HUES6 (cell line): ENCODE results near the gene ONECUT1.
A peak's percentile ranks its signal among the peaks of the same experiment; 100 is the strongest.

Experiments
- H3K27ac ChIP-seq: 2 replicates; pipeline ENCODE4 v1.7.0; 2013; ENCODE audit warnings: low read depth, mild to moderate bottlenecking, low read length, inconsistent platforms
- H3K27me3 ChIP-seq: 2 replicates; pipeline ENCODE4 v1.6.1; 2013; ENCODE audit warnings: low read length; ENCODE audit not compliant: control insufficient read depth, insufficient read depth
- H3K36me3 ChIP-seq: 2 replicates; pipeline ENCODE4 v1.6.1; 2013; ENCODE audit warnings: low read length; ENCODE audit not compliant: control insufficient read depth, insufficient read depth
- H3K4me1 ChIP-seq: 2 replicates; pipeline ENCODE4 v1.6.1; 2013; ENCODE audit warnings: low read length; ENCODE audit not compliant: control insufficient read depth, insufficient read depth
- H3K4me3 ChIP-seq: 2 replicates; pipeline ENCODE4 v1.5.1; 2013; ENCODE audit warnings: low read depth, low read length
- H3K9ac ChIP-seq: one replicate; pipeline ENCODE4 v1.6.1; 2013; ENCODE audit warnings: mild to moderate bottlenecking, low read length
- H3K9me3 ChIP-seq: 2 replicates; pipeline ENCODE4 v1.6.1; 2013; ENCODE audit warnings: low read depth, low read length; ENCODE audit not compliant: control insufficient read depth, insufficient read depth

The ONECUT1 gene

DNA sequence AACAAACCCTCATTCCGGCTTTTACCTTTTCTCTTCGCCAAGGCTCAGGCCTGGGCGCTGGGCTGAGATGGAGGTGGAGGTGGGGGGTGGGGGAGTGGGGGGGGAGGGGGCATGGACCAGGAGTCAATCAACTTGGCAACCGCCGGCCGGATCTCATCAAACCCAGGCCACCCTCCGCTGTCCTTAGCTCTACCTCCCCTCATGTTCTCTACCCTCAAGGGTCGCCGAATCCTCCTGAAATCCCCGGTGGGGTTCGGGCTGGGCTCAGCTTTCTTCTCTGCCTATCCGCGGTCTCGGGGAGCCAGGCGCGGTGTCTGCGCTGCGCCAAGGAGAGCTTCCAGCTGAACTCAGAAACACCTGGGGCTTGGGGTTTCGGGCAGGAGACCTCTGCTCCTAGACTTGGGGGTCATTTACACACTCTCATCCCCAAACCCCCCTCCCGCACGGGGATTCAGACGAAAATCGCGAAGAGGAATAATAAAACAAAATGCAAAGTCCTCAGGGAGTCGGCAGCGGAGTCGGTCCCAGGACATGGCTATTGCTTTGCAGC is 2.5 kb downstream of the ONECUT1 start:
- Histone ChIP-seq H3K36me3 (no peaks in the 10 kb centered on the region), H3K27ac (no peak overlapping the region), H3K4me3 (peak overlapping the region; percentile 67), H3K4me1 (peaks cover 64% of the 10 kb centered on the region), H3K9ac (no peak overlapping the region), H3K27me3 (peaks cover 99% of the 10 kb centered on the region), H3K9me3 (no peaks in the 10 kb centered on the region)

DNA sequence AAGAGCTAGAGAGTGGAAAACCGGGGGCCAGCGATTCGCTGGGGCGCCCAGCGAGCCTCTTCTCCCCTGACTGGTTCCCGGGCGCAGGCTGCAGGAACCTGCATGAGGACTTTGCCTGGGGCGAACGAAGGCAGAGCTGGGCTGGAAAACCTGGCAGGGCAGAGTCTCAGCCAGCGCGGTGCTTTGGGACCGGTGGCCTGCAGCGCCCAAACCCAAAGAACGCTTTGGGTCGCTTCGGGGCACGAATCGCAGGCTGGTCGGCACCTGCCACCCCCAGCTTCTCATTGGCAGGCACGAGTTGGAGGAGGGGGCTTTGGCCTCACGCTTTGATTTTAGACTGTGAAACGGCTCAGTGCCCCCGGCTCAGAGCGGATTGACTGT is 3.0 kb downstream of the ONECUT1 start:
- H3K36me3 ChIP-seq: no peaks in the 10 kb centered on the region
- H3K9me3 ChIP-seq: no peaks in the 10 kb centered on the region
- H3K9ac ChIP-seq: no peak overlapping the region
- H3K4me1 ChIP-seq: peaks cover 59% of the 10 kb centered on the region
- H3K4me3 ChIP-seq: peak overlapping the region; percentile 58
- peaks cover 99% of the 10 kb centered on the region for H3K27me3 ChIP-seq
- no peak overlapping the region for H3K27ac ChIP-seq

DNA sequence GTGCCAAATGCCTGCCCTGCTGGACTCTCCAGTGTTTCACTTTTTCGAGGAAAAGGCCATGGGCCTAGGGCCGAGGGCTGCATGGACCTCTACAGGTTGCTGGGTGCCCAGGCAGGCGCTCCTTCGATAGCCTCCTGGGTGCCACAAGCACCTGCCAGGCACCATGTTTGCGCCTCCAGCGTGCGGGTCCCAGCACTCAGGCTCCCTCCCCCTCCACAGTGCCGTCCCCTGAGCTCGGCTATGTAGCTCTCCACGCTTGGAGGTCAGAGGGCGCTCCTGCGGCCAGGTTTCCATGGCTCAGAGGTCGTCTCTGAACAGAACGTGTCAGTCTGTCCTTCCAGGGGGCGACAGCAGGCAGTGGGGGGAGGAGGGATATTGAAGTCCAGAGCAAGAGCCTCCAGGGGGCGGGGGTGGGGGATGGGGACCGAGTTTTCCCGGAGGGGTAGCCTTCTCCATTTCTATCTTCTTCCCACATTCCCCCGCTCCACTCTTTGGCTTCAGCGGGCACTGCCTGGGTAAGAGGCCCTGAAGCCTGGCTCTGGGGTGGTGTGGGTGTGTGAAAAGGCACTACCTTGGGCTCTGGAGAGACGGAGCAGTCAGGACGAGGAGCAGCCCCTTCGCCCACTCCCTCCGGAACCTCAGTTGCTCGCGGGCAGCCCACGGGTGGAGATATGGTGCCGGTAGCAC is 3.6 kb downstream of the ONECUT1 start:
- no peaks in the 10 kb centered on the region for H3K9me3 ChIP-seq

DNA sequence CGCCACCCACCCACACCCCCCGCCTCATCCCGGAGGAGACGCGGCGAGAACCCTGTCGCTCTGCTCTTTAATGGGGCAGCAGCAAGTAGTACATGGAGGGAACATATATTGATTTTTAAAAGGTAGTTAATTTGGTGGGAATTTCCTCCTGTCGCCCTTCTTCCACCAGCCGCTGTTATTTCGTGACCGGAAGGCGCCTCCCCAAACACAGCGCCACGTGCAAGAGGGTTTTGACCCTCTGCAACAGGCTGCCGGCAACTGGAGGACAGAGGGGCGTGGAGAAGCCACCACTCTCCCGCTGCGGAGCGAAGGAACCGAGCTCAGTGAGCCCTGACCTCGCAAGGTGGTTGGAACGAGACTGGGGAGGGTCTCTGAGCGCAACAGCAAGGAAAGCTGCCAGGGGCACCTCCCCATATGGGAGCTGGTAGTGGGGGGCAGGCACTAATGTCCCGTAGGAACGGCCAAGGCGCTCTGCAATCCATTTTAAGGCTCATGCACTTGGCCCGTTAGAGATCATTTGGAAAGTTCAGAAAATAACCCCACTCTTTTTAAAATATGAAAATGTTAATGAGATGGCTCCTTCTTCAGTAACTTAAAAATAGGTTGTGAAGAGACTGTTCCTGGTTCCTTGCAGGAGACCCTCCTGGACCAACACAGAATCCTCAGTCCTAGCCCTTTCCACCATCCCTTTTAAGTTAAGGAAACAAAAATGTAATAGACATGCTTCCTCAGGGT is 4.3 kb downstream of the ONECUT1 start:
- no peak overlapping the region for H3K27ac ChIP-seq
- H3K4me3 ChIP-seq: peak overlapping the region; percentile 58
- peaks cover 99% of the 10 kb centered on the region for H3K27me3 ChIP-seq
- H3K36me3 ChIP-seq: no peaks in the 10 kb centered on the region
- no peaks in the 10 kb centered on the region for H3K9me3 ChIP-seq
- H3K4me1 ChIP-seq: peaks cover 51% of the 10 kb centered on the region
- no peak overlapping the region for H3K9ac ChIP-seq

More for the DNA sequence above, 3.6 kb downstream of the ONECUT1 start:
- Histone ChIP-seq H3K4me1 (peaks cover 55% of the 10 kb centered on the region), H3K27ac (no peak overlapping the region), H3K4me3 (peak overlapping the region; percentile 58), H3K27me3 (peaks cover 99% of the 10 kb centered on the region), H3K36me3 (no peaks in the 10 kb centered on the region), H3K9ac (no peak overlapping the region)

DNA sequence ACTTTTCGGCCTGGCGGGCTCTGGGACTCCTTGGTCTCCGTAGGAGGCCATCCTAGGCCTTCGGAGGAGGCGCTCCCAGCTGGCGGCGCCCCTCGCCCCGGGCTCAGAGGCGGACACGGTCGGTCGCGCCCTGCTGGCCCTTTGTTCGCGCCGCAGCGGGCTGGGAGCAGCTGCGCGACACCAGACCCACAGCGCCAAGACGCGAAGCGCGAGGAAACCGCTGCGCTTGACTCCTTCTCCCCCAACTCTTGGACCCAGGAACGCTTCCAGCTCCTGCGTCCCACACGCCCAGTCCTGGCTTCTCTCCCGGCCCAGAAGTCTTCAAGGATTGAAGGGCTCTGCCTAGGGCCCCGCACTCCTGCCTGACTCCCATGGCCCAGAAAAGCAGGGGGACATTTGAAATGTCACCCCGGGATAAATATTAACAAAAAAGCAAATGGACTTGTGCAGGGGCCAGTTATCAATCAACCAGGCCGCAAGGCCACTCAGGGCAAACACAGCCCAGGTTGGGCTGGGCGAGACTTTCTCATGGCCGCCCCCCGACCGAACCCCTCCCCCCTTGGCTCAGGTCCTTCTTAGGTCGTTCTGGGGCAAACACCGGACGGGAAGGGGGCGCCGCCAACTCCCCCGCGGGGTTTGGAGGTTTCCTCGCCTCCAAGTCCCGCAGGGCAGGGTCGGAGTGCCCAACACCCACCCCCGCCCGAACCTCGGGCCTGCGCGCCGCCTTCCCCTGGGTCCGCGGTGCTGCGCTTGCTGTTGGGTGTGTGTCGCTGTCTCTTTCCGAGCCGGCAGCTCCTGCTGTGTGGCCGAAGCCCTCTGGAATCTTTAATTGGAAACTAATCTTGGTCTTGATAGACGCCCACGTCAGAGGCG is 5.1 kb downstream of the ONECUT1 start:
- peaks cover 98% of the 10 kb centered on the region for H3K27me3 ChIP-seq
- H3K4me3 ChIP-seq: peak overlapping the region; percentile 58
- H3K4me1 ChIP-seq: peaks cover 57% of the 10 kb centered on the region
- no peak overlapping the region for H3K9ac ChIP-seq
- no peaks in the 10 kb centered on the region for H3K9me3 ChIP-seq
- H3K27ac ChIP-seq: no peak overlapping the region
- H3K36me3 ChIP-seq: no peaks in the 10 kb centered on the region

DNA sequence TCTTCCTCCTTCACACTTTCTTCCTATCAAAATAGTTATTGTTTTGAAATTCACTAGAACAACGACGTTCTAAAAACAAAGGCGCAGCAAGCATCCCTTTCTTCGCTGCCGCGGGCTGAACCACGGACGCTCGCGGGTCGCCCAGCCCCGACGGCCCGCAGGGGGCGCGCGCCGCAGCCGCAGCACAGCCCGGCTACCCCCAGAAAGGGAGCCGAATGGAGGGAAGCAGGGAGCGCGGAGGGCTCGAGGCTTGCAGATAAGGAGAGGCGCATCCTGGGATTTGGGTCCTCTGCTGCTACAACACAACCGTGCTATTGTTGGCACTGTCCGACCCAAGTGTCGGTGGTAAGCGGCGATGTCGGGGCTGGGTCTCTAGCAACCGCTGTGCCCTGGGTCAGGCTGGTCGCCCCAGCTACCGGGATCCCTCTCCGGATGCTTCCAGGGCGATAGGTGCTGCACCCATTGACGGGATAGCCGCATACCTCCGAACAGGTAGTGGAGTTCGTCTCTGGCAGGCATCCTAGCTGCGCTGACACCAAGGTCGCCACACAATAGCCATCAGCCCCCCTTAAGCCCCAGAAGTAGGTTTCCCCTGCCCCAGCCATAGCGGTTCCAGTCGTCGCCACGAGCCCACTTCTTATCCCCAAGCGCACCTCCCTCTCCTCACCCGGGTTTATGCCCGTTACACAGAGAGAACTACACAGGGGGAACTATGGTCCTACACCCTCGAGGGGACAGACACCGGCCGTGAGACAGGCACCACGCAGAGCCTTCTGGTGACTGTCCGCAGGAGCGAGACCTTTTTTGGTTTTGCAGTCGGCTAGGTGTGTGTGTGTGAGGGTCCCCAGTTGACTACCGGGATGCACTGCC is 6.0 kb downstream of the ONECUT1 start:
- Histone ChIP-seq H3K36me3 (no peaks in the 10 kb centered on the region), H3K4me1 (peaks cover 54% of the 10 kb centered on the region), H3K9me3 (no peaks in the 10 kb centered on the region), H3K9ac (no peak overlapping the region), H3K27ac (no peak overlapping the region), H3K4me3 (peak overlapping the region; percentile 58), H3K27me3 (peaks cover 93% of the 10 kb centered on the region)

DNA sequence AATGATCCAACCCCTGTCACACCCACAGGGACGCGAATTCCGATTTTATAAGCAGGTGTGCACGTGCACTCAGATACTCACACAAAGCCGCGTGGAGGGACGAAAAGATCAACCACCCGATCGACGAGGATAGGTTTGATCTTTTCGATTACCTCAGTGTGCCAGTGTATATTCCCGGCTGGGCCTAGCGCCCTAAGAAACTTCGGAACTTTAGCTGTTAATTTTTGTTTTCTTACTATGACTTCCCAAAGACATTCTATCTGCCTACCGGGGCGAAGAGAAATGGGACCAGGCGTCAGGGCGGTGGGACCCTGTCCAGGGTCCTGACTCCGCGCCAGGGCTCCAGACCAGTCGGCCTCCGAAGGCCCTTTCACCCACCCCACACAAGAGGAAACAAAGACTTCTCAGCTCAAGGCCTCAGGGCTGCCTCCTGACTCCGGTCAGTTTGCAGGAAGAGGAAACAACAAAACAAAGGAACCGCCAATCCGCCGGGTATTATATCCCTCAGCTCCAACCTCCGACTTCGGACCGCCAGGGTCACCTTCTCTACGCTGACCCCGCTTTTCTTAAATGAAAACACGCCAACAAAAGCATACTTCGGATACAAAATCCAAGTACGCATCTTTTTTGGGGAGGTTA is 6.8 kb downstream of the ONECUT1 start:
- H3K36me3 ChIP-seq: no peaks in the 10 kb centered on the region
- peaks cover 85% of the 10 kb centered on the region for H3K27me3 ChIP-seq
- H3K9ac ChIP-seq: no peak overlapping the region
- peak overlapping the region; percentile 58 for H3K4me3 ChIP-seq
- peaks cover 49% of the 10 kb centered on the region for H3K4me1 ChIP-seq
- H3K27ac ChIP-seq: no peak overlapping the region
- H3K9me3 ChIP-seq: no peaks in the 10 kb centered on the region

DNA sequence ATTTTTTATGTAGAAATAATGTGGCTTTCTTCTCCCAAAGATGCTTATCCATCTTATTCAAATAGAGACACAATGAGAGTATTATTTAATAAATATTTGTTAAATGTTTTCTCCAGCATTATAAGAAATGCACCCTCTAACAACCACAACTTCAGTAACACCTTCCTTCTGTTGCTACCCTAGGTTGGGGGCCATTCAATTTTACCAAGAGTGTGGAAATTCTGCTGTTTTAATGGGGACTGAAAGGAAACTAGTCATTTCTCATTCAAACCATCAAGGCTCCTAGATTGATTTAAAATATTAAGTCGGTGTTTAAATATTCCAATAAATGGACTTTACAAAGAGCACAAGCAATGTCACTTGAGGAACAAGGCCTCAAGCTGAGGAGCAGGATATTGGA is 7.6 kb downstream of the ONECUT1 start:
- no peak overlapping the region for H3K4me3 ChIP-seq
- H3K4me1 ChIP-seq: peaks cover 44% of the 10 kb centered on the region
- H3K36me3 ChIP-seq: no peaks in the 10 kb centered on the region
- no peak overlapping the region for H3K27ac ChIP-seq
- H3K9ac ChIP-seq: no peak overlapping the region
- H3K27me3 ChIP-seq: peaks cover 77% of the 10 kb centered on the region
- H3K9me3 ChIP-seq: no peaks in the 10 kb centered on the region

DNA sequence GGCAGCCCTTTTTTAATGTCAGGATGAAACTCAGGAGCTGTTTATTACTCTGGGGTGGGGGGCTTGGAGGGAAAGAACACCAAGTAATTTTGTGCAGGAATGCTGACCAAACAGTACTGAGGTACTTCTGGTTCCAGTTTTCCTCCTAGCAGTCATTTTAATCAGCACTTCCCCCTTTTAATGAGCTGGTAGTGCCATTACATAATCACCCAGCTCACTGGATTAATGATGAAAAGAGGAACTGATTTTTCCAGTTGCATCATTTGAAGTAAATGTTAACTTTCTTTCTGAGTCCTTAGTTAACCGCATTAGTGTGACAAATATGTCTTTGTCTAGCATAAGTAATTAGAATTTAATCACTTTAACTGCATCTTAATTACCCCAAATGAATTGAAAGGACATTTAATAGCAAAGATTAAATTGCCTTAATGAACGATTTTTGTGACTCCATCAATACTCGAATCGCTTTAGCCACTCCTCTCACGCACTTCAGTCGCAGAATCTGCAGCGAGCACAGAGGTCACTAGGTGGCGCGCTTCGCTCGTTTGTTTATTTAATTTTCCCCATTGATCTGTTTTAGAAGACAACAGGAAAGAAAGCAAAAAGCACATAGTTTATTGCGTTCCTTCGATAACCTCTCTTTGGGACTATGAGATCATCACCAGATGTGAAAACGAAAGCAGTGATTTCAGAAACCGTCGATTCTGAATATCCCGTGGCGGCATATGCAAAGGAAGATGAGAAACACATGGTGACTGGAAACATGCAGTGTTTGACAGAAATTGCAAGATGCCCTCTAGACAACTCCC is 9.8 kb downstream of the ONECUT1 start:
- H3K27me3 ChIP-seq: peaks cover 60% of the 10 kb centered on the region
- H3K9ac ChIP-seq: no peak overlapping the region
- no peak overlapping the region for H3K27ac ChIP-seq
- peaks cover 32% of the 10 kb centered on the region for H3K4me1 ChIP-seq
- H3K36me3 ChIP-seq: no peaks in the 10 kb centered on the region
- no peaks in the 10 kb centered on the region for H3K9me3 ChIP-seq
- peak overlapping the region; percentile 25; the same call in 1 of the 2 replicates for H3K4me3 ChIP-seq
